AG09309 (cell line): ENCODE results near the gene AFF3.

ENCODE experiments used
- DNase-seq: peaks from one replicate; pipeline ENCODE4 v3.0.0-alpha.2; 2010; ENCODE audit warnings: low read depth
- H3K4me3 ChIP-seq: 2 replicates; pipeline ENCODE4 v1.5.1; 2011; ENCODE audit warnings: mild to moderate bottlenecking, low read depth, low read length, moderate library complexity; ENCODE audit not compliant: control insufficient read depth
- TF ChIP-seq, protein P1 (sequence below): IDR thresholded peaks from 2 replicates; pipeline ENCODE4 v1.5.1; 2011; ENCODE audit warnings: mild to moderate bottlenecking, low read depth, low read length, inconsistent platforms; ENCODE audit not compliant: insufficient read depth, control insufficient read depth; ENCODE audit errors: missing control alignments

Gene AFF3

DNA sequence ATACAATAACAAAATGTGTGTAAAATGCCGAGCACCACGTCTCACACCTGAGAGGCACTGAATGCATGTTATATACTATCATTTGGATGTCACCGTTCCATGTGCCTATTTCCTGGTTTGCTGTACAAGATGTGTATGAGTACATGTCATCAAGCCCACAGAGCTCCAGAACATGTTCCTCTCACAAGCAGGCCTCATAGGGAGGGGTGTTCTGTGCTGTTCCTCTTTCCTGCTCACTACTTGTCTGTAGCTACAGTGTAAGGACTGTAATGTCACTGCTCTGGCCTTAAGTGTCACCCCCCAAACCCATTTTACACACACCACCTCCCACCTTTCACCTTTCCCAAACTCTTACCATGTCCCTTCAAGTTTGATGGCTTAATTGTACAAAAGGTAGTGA, 1.8 kb downstream of the AFF3 start:
- H3K4me3 ChIP-seq: no peak overlapping the region
- no peak for DNase-seq

GRCh38 chr2:100137866-100138570, 4.4 kb downstream of the AFF3 start:
- H3K4me3 ChIP-seq: no peak overlapping the region
- TF ChIP-seq, protein P1, sequence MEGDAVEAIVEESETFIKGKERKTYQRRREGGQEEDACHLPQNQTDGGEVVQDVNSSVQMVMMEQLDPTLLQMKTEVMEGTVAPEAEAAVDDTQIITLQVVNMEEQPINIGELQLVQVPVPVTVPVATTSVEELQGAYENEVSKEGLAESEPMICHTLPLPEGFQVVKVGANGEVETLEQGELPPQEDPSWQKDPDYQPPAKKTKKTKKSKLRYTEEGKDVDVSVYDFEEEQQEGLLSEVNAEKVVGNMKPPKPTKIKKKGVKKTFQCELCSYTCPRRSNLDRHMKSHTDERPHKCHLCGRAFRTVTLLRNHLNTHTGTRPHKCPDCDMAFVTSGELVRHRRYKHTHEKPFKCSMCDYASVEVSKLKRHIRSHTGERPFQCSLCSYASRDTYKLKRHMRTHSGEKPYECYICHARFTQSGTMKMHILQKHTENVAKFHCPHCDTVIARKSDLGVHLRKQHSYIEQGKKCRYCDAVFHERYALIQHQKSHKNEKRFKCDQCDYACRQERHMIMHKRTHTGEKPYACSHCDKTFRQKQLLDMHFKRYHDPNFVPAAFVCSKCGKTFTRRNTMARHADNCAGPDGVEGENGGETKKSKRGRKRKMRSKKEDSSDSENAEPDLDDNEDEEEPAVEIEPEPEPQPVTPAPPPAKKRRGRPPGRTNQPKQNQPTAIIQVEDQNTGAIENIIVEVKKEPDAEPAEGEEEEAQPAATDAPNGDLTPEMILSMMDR: no peak
- DNase-seq: no peak

More for the DNA sequence above, 1.8 kb downstream of the AFF3 start:
- TF ChIP-seq, protein P1: no peak

DNA sequence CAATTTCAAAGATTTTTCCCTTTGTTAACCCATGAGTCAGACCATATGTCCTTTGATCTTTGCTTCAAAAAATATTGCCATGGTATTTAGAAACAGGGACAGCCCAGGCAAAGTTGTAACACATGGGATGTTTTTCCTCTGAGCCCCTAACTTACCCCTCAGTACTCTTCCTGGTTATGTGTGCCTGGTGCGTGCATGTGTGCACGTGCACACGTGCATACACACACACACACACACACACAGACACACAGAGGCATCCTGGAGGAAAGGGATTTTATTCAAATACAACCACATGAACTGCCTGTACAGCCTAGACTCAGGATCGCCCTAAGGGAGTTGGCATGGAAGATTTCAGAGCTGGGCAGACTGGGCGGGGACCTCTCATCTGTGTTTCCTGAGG, 5.1 kb downstream of the AFF3 start:
- no peak overlapping the region for H3K4me3 ChIP-seq
- no peak for DNase-seq
- TF ChIP-seq, protein P1: no peak

DNA sequence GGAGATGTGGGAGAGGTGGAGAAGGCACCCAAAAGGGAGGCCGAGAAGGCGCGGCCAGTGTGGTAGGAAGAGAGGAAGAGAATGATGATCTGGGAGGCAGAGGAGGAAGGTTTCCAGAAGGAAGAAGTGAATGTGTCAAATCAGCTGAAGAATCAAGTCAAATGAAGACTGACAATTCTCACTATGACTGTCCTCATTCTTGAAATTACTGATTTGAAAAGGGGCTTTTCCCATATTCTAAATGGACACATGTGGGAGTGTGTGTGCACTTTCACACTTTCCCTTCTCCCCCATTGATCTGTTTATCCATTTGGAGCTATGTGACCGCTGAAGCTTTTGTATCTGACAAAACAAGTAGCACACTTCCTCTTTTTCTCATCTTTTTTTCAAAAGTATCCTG, 6.1 kb downstream of the AFF3 start:
- TF ChIP-seq, protein P1: no peak
- no peak for DNase-seq
- no peak overlapping the region for H3K4me3 ChIP-seq

DNA sequence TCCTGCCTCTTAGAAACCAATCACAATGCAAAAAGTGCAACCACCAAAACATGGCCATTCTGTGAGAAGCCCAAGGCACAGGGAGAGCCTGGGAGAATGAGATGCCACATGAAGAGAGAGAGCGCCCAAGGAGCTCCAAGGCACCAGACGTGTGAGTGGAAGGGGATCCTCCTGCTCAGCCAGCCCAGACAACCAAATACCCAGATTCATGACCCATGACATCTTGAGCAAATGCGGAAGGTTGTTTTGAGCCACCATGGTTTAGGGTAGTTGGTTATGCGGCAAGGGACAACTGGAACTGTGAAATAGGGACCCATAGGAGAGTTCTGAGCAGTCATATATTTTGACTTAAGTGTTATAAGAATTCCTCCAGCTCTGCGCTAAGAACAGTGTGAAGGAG, 7.0 kb downstream of the AFF3 start:
- no peak overlapping the region for H3K4me3 ChIP-seq
- no peak for DNase-seq
- TF ChIP-seq, protein P1: no peak

- DNase-seq: no peak
- TF ChIP-seq, protein P1: no peak
- no peak overlapping the region for H3K4me3 ChIP-seq
Observed at GRCh38 chr2:100130595-100131391, 11.6 kb downstream of the AFF3 start.
